OCI-LY7 (cell line): ENCODE data around the gene L3MBTL3. TPM values are rescaled to one million over a fixed set of nuclear protein-coding genes. Genes with fewer than 3 reads are reported as not detected.

Experiments used
- BruUV-seq: library from RNA; stranded (reverse); fragments of 400-500 nt; replicated peaks from 2 replicates; lab custom pipeline; 2021; lab: Mats Ljungman, UMichigan
- CTCF ChIA-PET: fragments of 300-600 bp; sonication (Branson Sonifier 250); formaldehyde crosslinking; loops from one replicate; lab custom pipeline; 2022; ENCODE audit warnings: antibody characterized with exemption; ENCODE audit not compliant: unreplicated experiment; lab: Charles Lee
- POLR2A ChIA-PET: fragments of 300-600 bp; sonication (Branson Sonifier 250); formaldehyde crosslinking; loops from one replicate; lab custom pipeline; 2022; ENCODE audit warnings: antibody characterized with exemption; lab: Charles Lee
- DNase-seq: peaks from one replicate; pipeline ENCODE4 v3.0.0-alpha.2; 2015; ENCODE audit warnings: low spot score
- H2AFZ ChIP-seq: fragments of 200-600 bp; sonication (generic), shearing (Covaris generic); 2 replicates; pipeline ENCODE4 v1.6.1; 2014; ENCODE audit warnings: mild to moderate bottlenecking, antibody characterized with exemption, low read length, moderate library complexity
- H3K27ac ChIP-seq: fragments of 200-600 bp; sonication (generic); 2 replicates; pipeline ENCODE4 v1.5.1; 2014; ENCODE audit warnings: mixed run types, low read depth, mild to moderate bottlenecking, moderate library complexity, low read length, inconsistent platforms; ENCODE audit not compliant: poor library complexity, severe bottlenecking
- H3K36me3 ChIP-seq: fragments of 200-600 bp; sonication (generic); 2 replicates; pipeline ENCODE4 v1.6.1; 2014; ENCODE audit warnings: mild to moderate bottlenecking, antibody characterized with exemption, low read length, moderate library complexity, mixed read lengths; ENCODE audit not compliant: insufficient read depth
- H3K4me1 ChIP-seq: fragments of 200-600 bp; sonication (generic); 2 replicates; pipeline ENCODE4 v1.5.1; 2014; ENCODE audit warnings: mild to moderate bottlenecking, low read length; ENCODE audit not compliant: insufficient read depth, poor library complexity, severe bottlenecking
- H3K4me2 ChIP-seq: fragments of 200-600 bp; sonication (generic); 2 replicates; pipeline ENCODE4 v1.6.1; 2014; ENCODE audit warnings: mild to moderate bottlenecking, low read length
- H3K4me3 ChIP-seq: fragments of 200-600 bp; sonication (generic); 2 replicates; pipeline ENCODE4 v1.5.1; 2014; ENCODE audit warnings: mild to moderate bottlenecking, low read depth, low read length; ENCODE audit not compliant: poor library complexity, severe bottlenecking
- H3K79me2 ChIP-seq: fragments of 200-600 bp; sonication (generic); 2 replicates; pipeline ENCODE4 v1.6.1; 2016; ENCODE audit warnings: low read depth, mild to moderate bottlenecking, low read length, moderate library complexity, mixed read lengths; ENCODE audit not compliant: insufficient read depth
- H3K9me2 ChIP-seq: fragments of 200-600 bp; sonication (generic); 2 replicates; pipeline ENCODE4 v1.6.1; 2016; ENCODE audit warnings: mild to moderate bottlenecking, low read length, mixed read lengths; ENCODE audit not compliant: insufficient read depth
- H3K9me3 ChIP-seq: fragments of 200-600 bp; sonication (generic); 2 replicates; pipeline ENCODE4 v1.6.1; 2014; ENCODE audit warnings: mild to moderate bottlenecking, mixed run types, low read length, mixed read lengths
- H4K20me1 ChIP-seq: fragments of 200-600 bp; sonication (generic); 2 replicates; pipeline ENCODE4 v1.6.1; 2014; ENCODE audit warnings: mild to moderate bottlenecking, antibody characterized with exemption, low read length, moderate library complexity, mixed read lengths; ENCODE audit not compliant: insufficient read depth
- CTCF ChIP-seq: fragments of 200-600 bp; sonication (generic); conservative IDR thresholded peaks from 2 replicates; pipeline ENCODE4 v1.5.1; 2014; ENCODE audit warnings: mild to moderate bottlenecking, antibody characterized with exemption, low read length, moderate library complexity, mixed read lengths
- EZH2phosphoT487 ChIP-seq: fragments of 200-600 bp; sonication (generic); IDR thresholded peaks from 2 replicates; pipeline ENCODE4 v1.6.1; 2018; ENCODE audit warnings: low read depth, borderline replicate concordance, mild to moderate bottlenecking, mixed run types, antibody characterized with exemption, low read length, moderate library complexity, mixed read lengths
- intact Hi-C: fragments of 100-400 bp; cut with micrococcal nuclease; formaldehyde crosslinking; loops from one replicate; pipeline ENCODE4 v1.10.0; 2022; ENCODE audit not compliant: unreplicated experiment
- total RNA-seq, 2 experiments: library from RNA; depleted of rRNA in 1 of 2; stranded (reverse); fragments of >200 nt in 1 of 2; shearing (Covaris generic) in 1 of 2; gene quantifications; 2 replicates each; pipeline ENCODE4 v1.2.3, GENCODE V29; 2014 to 2022

L3MBTL3 gene
- total RNA-seq, 2 experiments from 2014 or later, result 7.9 to 11.0 TPM

DNA sequence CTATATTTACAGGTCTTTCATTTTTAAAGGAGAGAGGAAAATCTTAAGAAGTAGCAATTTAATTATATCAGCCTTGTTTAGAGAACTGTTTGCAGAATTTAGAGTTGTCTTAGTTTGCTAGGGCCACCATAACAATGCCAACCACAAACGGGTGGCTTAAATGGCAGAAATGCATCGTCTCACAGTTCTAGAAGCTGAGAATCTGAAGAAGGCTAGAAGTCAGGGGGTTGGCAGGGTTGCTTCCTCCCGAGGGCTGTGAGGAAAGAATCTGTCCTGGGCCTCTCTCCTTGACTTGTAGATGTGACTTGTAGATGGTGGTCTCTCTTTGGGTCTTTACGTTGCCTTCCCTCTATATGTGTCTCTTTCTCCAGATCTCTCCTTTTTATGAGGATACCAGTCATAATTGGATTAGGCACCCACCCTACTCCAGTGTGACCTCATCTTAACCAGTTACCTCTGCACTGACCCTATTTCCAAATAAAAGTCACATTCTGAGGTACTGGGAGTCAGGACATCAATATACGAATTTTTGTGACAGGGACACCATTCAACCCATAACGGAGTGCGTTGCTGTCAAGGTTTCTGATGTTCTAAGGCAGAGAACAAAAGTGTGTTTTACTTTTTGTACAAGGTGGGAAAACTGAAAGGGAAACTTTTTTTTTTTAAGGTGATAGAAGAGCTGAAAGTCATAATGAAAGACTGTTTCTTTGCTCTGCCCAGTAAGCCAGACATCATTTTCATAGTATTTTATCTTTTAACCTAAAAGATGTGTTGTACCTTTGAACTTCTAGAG lies 119.9 kb downstream of the L3MBTL3 start:
- TF ChIP-seq EZH2phosphoT487, result no peak
- no peak overlapping the region for H3K4me3 ChIP-seq
- H3K4me2 ChIP-seq, result no peak overlapping the region
- no peak overlapping the region for H2AFZ ChIP-seq
- no peaks in the 10 kb centered on the region for H3K79me2 ChIP-seq
- H3K4me1 ChIP-seq, result no peaks in the 10 kb centered on the region
- ChIA-PET POLR2A (interaction anchor here (0.9 to 1.4 kb wide), 2 partner anchors 8 to 19 kb away, joined by 3 read pairs; no protein-coding TSS in a partner anchor), CTCF (no interaction called here)
- H3K36me3 ChIP-seq, result no peaks in the 10 kb centered on the region
- no peak overlapping the region for H3K27ac ChIP-seq
- no peaks in the 10 kb centered on the region for H4K20me1 ChIP-seq
- no peaks in the 10 kb centered on the region for H3K9me3 ChIP-seq
- no peaks in the 10 kb centered on the region for H3K9me2 ChIP-seq
- no peak for DNase-seq
- no TSS peak for BruUV-seq
- intact Hi-C loops, result no loop called here

DNA sequence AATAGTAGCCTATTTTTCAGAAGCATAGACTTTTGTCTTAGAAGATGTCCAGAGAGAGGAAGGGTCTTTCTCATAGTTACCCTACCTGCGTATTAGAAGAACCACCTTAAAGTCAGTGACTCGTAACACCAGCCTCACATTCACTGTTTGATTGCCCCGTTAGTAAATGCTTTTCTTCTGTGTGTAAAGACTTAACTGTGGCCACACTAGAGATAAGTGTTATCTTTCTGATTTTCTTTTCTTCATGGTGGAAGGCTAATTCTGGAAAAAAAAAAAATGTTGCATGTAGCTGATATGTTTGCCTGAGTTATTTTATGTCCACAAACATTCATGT lies 120.5 kb downstream of the L3MBTL3 start:
- no peak for DNase-seq
- ChIA-PET POLR2A (interaction anchor here (0.9 to 1.4 kb wide), 2 partner anchors 9 to 20 kb away, joined by 3 read pairs; no protein-coding TSS in a partner anchor), CTCF (no interaction called here)
- H2AFZ ChIP-seq, result no peak overlapping the region
- no peaks in the 10 kb centered on the region for H3K9me3 ChIP-seq
- no TSS peak for BruUV-seq
- no peaks in the 10 kb centered on the region for H3K36me3 ChIP-seq
- intact Hi-C loops, result no loop called here
- H3K79me2 ChIP-seq, result no peaks in the 10 kb centered on the region
- no peaks in the 10 kb centered on the region for H4K20me1 ChIP-seq
- H3K4me1 ChIP-seq, result no peaks in the 10 kb centered on the region
- no peak overlapping the region for H3K4me3 ChIP-seq
- TF ChIP-seq CTCF (no peak), EZH2phosphoT487 (no peak)
- H3K27ac ChIP-seq, result no peak overlapping the region
- H3K4me2 ChIP-seq, result no peak overlapping the region
- no peaks in the 10 kb centered on the region for H3K9me2 ChIP-seq

- Histone ChIP-seq H3K4me3 (no peak overlapping the region), H3K4me1 (no peaks in the 10 kb centered on the region), H3K79me2 (no peaks in the 10 kb centered on the region), H3K27ac (no peak overlapping the region), H3K9me3 (no peaks in the 10 kb centered on the region), H3K4me2 (no peak overlapping the region), H3K36me3 (no peaks in the 10 kb centered on the region), H4K20me1 (no peaks in the 10 kb centered on the region), H3K9me2 (no peaks in the 10 kb centered on the region), H2AFZ (no peak overlapping the region)
- POLR2A ChIA-PET, result interaction anchor here (0.7 to 1.4 kb wide), 2 partner anchors 10 to 47 kb away, joined by 3 read pairs; no protein-coding TSS in a partner anchor
- no peak for TF ChIP-seq CTCF
- CTCF ChIA-PET, result no interaction called here
- no peak for DNase-seq
- intact Hi-C loops, result no loop called here
- BruUV-seq, result no TSS peak
Observed at GRCh38 chr6:130140084-130140483, 121.7 kb downstream of the L3MBTL3 start.
